Panc1 (cell line): ENCODE data around the gene PKP1. TPM values are rescaled to one million over a fixed set of nuclear protein-coding genes. Genes with fewer than 3 reads are reported as not detected.

Experiments used
- ATAC-seq: fragments of 200-7000 bp; cut with Tn5 transposase; 2 replicates; pipeline ENCODE4 v1.9.1; 2020; ENCODE audit warnings: mild to moderate bottlenecking, moderate library complexity
- BruUV-seq: library from RNA; stranded (reverse); fragments of 400-500 nt; replicated peaks from 2 replicates; lab custom pipeline; 2021; lab: Mats Ljungman, UMichigan
- CTCF ChIA-PET: fragments of 300-600 bp; sonication (Branson Sonifier 250); formaldehyde crosslinking; loops from one replicate; lab custom pipeline; 2022; ENCODE audit warnings: antibody characterized with exemption; lab: Charles Lee
- POLR2A ChIA-PET: fragments of 300-600 bp; sonication (Branson Sonifier 250); formaldehyde crosslinking; loops from one replicate; lab custom pipeline; 2022; ENCODE audit warnings: antibody characterized with exemption; lab: Charles Lee
- DNase-seq: peaks from one replicate; pipeline ENCODE4 v3.0.0-alpha.2; 2010; ENCODE audit warnings: low read depth, low spot score
- H3K27ac ChIP-seq: 2 replicates; pipeline ENCODE4 v1.5.1; 2011; ENCODE audit warnings: mild to moderate bottlenecking, low read length, inconsistent platforms
- H3K27me3 ChIP-seq: fragments of 200-500 bp; sonication (Bioruptor generic); 2 replicates; pipeline ENCODE4 v1.6.0; 2014; ENCODE audit warnings: low read length, inconsistent platforms; ENCODE audit not compliant: control insufficient read depth, insufficient read depth
- H3K36me3 ChIP-seq: fragments of 200-500 bp; sonication (Bioruptor generic); 2 replicates; pipeline ENCODE4 v1.5.1; 2014; ENCODE audit warnings: inconsistent platforms, mild to moderate bottlenecking, low read length, moderate library complexity; ENCODE audit not compliant: control insufficient read depth, insufficient read depth
- H3K4me1 ChIP-seq: 2 replicates; pipeline ENCODE4 v1.5.1; 2011; ENCODE audit warnings: inconsistent platforms, mild to moderate bottlenecking, low read length, moderate library complexity; ENCODE audit not compliant: control insufficient read depth, insufficient read depth
- H3K4me3 ChIP-seq, 2 experiments: 2 replicates each; pipeline ENCODE4 v1.5.1; 2011 to 2012; ENCODE audit warnings: low read depth in 2 of 2, low read length in 2 of 2, mild to moderate bottlenecking in 2 of 2, inconsistent platforms in 1 of 2, moderate library complexity in 1 of 2
- H3K9me3 ChIP-seq: fragments of 200-500 bp; sonication (Bioruptor generic); 2 replicates; pipeline ENCODE4 v1.5.1; 2014; ENCODE audit warnings: low read depth, mild to moderate bottlenecking, inconsistent platforms, low read length, moderate library complexity; ENCODE audit not compliant: control insufficient read depth, insufficient read depth
- POLR2AphosphoS5 ChIP-seq: IDR thresholded peaks from 2 replicates; pipeline ENCODE4 v1.6.1; 2012; ENCODE audit warnings: mild to moderate bottlenecking, low read depth, low read length, moderate library complexity
- SIN3A ChIP-seq: IDR thresholded peaks from 2 replicates; pipeline ENCODE4 v1.6.1; 2012; ENCODE audit warnings: low read depth, mild to moderate bottlenecking, low read length, moderate library complexity, borderline replicate concordance; ENCODE audit not compliant: insufficient read depth
- TCF7L2 ChIP-seq: IDR thresholded peaks from 2 replicates; pipeline ENCODE4 v1.6.1; 2011; ENCODE audit warnings: mild to moderate bottlenecking, low read depth, low read length, inconsistent platforms
- in situ Hi-C: cut with HindIII; loops from 2 replicates; pipeline ENCODE4 v1.10.0; 2016; ENCODE audit warnings: low sequenced_read_pairs, low pct_unique_long_range_greater_than_20kb
- intact Hi-C: fragments of 100-400 bp; cut with micrococcal nuclease; formaldehyde crosslinking; loops from one replicate; pipeline ENCODE4 v1.10.0; 2022; ENCODE audit not compliant: unreplicated experiment
- total RNA-seq: library from RNA; stranded (reverse); gene quantifications from one replicate; pipeline ENCODE4 v1.2.1, GENCODE V29; 2021; ENCODE audit not compliant: unreplicated experiment
- TF ChIP-seq, protein P1 (sequence below): fragments of 450-650 bp; IDR thresholded peaks from 2 replicates; pipeline ENCODE4 v1.5.1; 2017; ENCODE audit warnings: mild to moderate bottlenecking
- TF ChIP-seq, protein P2 (sequence below), 2 experiments: IDR thresholded peaks; 2 replicates each; pipeline ENCODE4 v1.6.1; 2011 to 2012; ENCODE audit warnings: low read depth in 2 of 2, control low read depth in 1 of 2, low read length in 1 of 2, mild to moderate bottlenecking in 1 of 2, moderate library complexity in 1 of 2; ENCODE audit not compliant: insufficient read depth in 1 of 2

Gene PKP1
- total RNA-seq, 1 experiment from 2014 or later, result 0.44 TPM

DNA sequence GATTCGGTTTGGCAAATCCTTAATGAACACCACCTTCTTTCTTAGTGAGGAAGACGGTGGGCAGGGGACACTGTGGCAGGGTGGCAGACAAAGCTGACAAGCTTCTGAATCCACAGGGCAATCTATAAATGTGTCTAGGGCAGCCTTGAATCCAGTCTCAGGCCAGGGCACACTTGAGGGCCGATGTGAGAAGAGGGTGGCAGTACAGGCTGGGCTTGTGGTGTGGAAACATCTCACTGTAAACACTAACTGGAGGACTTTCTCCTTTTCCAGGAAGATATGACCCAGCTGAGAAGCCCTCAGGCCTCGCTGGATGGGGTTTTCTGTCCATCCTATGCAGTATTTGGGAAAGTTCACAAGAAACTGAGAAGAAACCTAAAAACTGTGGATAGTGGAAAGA is 46.5 kb downstream of the PKP1 start:
- no peaks in the 10 kb centered on the region for H3K4me1 ChIP-seq
- intact Hi-C loops, result no loop called here
- no peak for TF ChIP-seq SIN3A
- no peak for TF ChIP-seq TCF7L2
- TF ChIP-seq, protein P1, sequence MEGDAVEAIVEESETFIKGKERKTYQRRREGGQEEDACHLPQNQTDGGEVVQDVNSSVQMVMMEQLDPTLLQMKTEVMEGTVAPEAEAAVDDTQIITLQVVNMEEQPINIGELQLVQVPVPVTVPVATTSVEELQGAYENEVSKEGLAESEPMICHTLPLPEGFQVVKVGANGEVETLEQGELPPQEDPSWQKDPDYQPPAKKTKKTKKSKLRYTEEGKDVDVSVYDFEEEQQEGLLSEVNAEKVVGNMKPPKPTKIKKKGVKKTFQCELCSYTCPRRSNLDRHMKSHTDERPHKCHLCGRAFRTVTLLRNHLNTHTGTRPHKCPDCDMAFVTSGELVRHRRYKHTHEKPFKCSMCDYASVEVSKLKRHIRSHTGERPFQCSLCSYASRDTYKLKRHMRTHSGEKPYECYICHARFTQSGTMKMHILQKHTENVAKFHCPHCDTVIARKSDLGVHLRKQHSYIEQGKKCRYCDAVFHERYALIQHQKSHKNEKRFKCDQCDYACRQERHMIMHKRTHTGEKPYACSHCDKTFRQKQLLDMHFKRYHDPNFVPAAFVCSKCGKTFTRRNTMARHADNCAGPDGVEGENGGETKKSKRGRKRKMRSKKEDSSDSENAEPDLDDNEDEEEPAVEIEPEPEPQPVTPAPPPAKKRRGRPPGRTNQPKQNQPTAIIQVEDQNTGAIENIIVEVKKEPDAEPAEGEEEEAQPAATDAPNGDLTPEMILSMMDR, result no peak
- no peak for TF ChIP-seq POLR2AphosphoS5
- TF ChIP-seq, protein P2, sequence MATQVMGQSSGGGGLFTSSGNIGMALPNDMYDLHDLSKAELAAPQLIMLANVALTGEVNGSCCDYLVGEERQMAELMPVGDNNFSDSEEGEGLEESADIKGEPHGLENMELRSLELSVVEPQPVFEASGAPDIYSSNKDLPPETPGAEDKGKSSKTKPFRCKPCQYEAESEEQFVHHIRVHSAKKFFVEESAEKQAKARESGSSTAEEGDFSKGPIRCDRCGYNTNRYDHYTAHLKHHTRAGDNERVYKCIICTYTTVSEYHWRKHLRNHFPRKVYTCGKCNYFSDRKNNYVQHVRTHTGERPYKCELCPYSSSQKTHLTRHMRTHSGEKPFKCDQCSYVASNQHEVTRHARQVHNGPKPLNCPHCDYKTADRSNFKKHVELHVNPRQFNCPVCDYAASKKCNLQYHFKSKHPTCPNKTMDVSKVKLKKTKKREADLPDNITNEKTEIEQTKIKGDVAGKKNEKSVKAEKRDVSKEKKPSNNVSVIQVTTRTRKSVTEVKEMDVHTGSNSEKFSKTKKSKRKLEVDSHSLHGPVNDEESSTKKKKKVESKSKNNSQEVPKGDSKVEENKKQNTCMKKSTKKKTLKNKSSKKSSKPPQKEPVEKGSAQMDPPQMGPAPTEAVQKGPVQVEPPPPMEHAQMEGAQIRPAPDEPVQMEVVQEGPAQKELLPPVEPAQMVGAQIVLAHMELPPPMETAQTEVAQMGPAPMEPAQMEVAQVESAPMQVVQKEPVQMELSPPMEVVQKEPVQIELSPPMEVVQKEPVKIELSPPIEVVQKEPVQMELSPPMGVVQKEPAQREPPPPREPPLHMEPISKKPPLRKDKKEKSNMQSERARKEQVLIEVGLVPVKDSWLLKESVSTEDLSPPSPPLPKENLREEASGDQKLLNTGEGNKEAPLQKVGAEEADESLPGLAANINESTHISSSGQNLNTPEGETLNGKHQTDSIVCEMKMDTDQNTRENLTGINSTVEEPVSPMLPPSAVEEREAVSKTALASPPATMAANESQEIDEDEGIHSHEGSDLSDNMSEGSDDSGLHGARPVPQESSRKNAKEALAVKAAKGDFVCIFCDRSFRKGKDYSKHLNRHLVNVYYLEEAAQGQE (IDR thresholded peaks at IDR 0.05; ENCODE audit: insufficient read depth in 1 of 2, low read depth in 2 of 2, low read length in 1 of 2), result no peak
- no peaks in the 10 kb centered on the region for H3K27me3 ChIP-seq
- BruUV-seq, result no TSS peak
- H3K27ac ChIP-seq, result no peak overlapping the region
- no peak for DNase-seq
- CTCF ChIA-PET, result no interaction called here
- in situ Hi-C loops, result no loop called here
- H3K9me3 ChIP-seq, result no peaks in the 10 kb centered on the region
- H3K36me3 ChIP-seq, result no peaks in the 10 kb centered on the region
- POLR2A ChIA-PET, result no interaction called here
- no peak overlapping the region for H3K4me3 ChIP-seq
- ATAC-seq, result no peak

DNA sequence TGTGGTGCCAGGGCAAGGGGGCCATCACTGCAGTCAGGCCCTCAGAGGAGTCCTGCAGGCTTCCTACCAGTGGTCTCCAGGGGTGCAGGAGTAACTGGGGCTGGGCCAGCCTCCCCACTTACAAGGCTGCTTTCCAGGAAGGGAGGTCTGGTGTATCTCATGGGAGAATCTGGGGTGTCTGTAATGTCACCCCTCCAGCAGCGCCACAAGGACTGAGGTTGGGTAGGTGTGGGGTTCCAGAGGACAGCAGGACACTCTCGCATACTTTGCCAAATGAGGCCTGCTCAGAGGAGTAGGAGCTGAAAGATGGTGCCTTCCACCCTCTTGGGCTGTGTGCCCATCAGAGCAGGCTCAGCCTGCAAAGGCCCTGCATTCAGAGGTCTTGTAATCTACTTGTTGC is 47.2 kb downstream of the PKP1 start:
- DNase-seq (no peak), ATAC-seq (no peak)
- no TSS peak for BruUV-seq
- Histone ChIP-seq H3K36me3 (no peaks in the 10 kb centered on the region), H3K4me1 (no peaks in the 10 kb centered on the region), H3K27me3 (no peaks in the 10 kb centered on the region), H3K27ac (no peak overlapping the region), H3K9me3 (no peaks in the 10 kb centered on the region), H3K4me3 (no peak overlapping the region)
- in situ Hi-C loops, result no loop called here
- POLR2A ChIA-PET, result no interaction called here
- intact Hi-C loops, result no loop called here
- CTCF ChIA-PET, result no interaction called here
- TF ChIP-seq POLR2AphosphoS5 (no peak), TCF7L2 (no peak), SIN3A (no peak)
- TF ChIP-seq, protein P2 (IDR thresholded peaks at IDR 0.05; ENCODE audit: insufficient read depth in 1 of 2, low read depth in 2 of 2, low read length in 1 of 2), result no peak
- TF ChIP-seq, protein P1, result no peak
